Medulla oblongata (tissue), 1 donor: ENCODE results near the gene TENM4.

Experiments used
- DNase-seq: peaks from one replicate; pipeline ENCODE4 v3.0.0-alpha.2; 2015; ENCODE audit errors: extremely low spot score

Gene TENM4

GRCh38 chr11:78820741-78821140 is 620.1 kb downstream of the TENM4 start:
- peak; percentile 41 for DNase-seq

- no peak for DNase-seq
Measured at GRCh38 chr11:78818201-78818600, 622.6 kb downstream of the TENM4 start.

GRCh38 chr11:78815831-78816230 is 625.0 kb downstream of the TENM4 start:
- no peak for DNase-seq

- no peak for DNase-seq
Measured at GRCh38 chr11:78812513-78813293, 628.1 kb downstream of the TENM4 start.

- DNase-seq, result peak; percentile 31
Measured at GRCh38 chr11:78810559-78811009, 630.2 kb downstream of the TENM4 start.

DNA sequence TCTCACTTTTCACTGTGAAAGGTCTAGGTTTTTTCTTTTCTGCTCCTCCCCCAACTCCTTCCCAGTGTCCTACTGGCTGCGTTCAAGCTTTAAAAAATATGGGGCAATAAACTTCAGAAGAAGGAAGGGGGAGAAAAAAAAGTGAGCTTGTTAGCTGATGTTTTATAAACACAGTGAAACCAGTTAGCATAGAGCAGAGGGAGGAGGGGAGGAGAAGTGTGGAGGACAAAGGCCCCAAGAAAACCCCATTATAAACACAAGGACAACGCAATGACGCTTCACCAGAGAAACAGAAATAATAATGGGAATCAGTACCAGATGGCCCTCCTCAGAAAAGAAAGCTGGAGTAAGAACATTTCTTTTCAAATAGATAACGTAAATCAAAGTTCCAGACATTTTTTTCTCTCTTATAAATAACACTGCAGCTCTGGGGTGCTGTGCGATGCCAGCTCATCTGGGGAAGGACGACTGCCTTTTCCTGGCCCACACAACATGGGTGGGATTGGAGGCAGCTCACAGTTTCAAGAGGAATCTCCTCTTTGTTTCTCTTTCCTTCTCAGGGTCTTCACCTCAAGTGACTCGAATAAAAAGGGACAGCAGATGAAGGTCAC is 630.8 kb downstream of the TENM4 start:
- DNase-seq, result peak; percentile 38

GRCh38 chr11:78808923-78809322 is 631.9 kb downstream of the TENM4 start:
- DNase-seq, result no peak

DNA sequence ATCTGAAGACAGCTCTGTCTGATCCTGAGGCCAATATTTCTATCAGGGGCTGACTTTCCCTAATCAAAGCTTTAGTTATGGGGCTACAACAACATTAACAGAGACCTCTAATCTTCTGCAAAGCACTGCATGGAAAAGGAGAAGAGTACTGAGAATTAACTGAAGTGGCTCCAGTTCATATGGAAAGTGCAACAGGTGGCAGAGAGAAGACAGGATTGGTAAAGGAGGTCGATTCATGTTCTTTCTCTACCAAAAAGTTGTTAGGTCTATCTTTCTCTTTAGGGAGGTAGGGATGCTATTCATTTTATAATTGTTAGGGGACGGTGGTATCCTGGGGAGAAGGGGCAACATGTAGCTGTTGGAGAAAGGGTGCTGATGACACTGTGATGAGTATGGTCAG is 633.5 kb downstream of the TENM4 start:
- DNase-seq, result no peak

- no peak for DNase-seq
Measured at GRCh38 chr11:78806214-78807004, 634.4 kb downstream of the TENM4 start.

DNA sequence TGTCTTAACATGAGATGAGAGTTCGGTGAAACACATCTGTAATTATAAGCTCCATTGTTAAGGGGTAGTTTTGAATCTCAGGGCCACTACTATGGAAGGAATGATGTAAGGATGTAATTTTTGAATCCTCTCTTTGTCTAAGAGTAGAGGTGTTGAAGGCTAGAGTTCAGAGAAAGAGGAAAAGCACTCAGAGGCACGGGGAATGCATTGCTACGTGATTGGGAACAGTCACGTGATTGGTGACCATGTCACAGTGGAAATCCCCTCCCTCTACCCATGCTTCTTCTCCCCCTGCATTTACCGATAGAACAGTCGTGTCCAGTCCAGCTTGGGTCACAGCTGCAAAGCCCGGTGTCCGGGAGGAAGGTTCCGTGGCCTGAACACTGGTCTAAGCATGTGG is 635.8 kb downstream of the TENM4 start:
- DNase-seq, result no peak

DNA sequence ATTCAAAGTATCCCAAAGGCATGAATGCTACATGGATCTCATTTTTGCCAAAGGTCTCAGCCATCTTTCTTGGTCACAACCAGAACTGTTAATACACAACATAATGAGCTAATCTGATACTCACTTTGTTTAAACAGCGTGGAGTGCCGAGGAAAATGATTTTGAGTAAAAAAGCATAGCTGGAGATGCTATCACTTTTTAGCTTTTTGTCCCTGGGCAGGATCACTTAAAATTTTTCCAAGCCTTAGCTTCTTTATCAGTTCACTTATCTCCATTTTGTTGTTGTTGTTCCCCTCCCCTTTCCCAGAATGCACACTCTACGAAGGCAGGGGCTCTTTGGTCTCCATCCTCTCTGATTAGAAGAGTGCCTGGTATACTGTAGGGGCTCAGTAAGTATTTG is 636.8 kb downstream of the TENM4 start:
- no peak for DNase-seq

DNA sequence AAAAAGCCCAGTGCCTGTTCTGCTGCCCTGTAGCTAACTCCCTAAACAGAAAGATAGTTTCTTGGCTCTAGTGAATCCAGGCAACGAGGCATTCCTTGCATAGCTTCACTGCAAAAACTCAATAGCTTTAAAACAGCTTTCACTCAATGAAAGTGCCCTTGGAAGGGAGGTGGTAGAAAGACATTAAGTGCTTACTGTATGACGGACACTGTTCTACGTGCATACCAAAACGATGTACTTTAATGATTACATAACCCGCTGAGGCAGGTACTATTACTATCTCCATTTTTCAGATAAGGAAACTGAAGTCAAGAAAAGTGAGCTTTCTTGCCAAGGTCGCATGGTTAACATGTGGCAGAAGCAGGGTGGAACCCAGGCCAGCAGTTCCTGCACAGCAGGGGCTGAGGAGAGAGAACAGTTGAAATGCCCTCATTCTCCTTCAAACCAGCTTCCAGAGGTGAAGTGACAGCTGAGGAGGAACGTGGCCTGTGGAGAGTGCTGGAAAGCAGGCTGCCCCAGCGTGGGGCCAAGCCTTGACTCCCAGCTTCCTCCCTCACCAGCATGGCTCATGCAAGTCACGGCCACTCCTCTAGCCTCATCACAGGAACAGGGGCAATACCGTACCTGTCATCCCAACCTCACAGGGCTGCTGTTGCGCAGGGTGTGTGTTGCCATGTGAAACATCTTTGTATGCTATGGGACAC is 638.6 kb downstream of the TENM4 start:
- peak; percentile 27 for DNase-seq

- DNase-seq, result peak; percentile 74
Measured at GRCh38 chr11:78801161-78801884, 639.5 kb downstream of the TENM4 start.

DNA sequence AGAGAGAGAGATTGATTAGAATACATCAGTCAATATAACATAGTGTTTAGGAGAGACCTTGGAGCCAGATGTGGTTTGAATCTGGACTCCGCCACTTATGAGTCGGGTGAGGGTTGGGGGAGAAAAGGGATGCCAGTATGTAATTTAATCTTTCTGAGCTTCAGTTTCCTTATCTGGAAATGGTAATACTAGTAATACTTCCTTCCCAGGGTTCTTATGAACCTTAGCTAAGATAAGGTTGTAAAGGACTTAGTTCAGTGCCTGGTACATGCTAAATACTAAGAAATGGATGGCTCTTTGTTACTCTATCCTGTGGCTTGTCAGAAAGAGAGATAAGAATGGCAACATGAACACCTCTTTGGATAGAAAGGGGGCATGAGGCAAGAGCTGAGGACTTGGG is 640.1 kb downstream of the TENM4 start:
- DNase-seq, result no peak

DNA sequence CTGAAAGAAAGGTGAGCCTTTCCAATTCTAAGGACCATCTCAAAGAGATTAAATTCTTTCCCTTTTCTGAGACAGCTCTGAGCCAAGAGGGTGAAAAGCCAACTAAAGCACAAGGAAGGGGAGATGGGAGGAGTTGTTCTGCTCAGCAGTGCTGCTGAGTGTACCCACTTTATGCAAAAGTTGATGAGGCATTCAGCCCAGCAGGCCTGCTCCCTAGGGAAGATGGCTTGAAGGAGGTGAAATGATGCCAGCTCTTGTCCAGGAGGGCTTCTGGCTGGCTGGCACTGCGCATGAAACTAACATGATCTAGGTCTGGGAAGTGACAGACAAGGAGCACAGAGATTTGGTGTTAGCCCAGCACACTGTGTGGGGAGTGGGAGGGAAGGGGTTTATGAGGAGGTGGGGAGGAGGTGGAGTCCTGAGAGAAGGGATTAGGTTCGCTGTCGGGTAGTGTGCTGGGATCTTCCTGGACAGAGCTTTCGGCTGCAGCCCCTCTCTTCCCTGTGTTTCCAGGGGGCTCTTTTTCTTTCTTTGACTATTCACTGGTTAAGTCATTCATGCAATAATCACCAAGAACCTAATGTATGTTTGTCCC is 640.6 kb downstream of the TENM4 start:
- no peak for DNase-seq

GRCh38 chr11:78798663-78799062 is 642.2 kb downstream of the TENM4 start:
- DNase-seq, result peak; percentile 91

- no peak for DNase-seq
Measured at GRCh38 chr11:78797559-78797958, 643.3 kb downstream of the TENM4 start.

DNA sequence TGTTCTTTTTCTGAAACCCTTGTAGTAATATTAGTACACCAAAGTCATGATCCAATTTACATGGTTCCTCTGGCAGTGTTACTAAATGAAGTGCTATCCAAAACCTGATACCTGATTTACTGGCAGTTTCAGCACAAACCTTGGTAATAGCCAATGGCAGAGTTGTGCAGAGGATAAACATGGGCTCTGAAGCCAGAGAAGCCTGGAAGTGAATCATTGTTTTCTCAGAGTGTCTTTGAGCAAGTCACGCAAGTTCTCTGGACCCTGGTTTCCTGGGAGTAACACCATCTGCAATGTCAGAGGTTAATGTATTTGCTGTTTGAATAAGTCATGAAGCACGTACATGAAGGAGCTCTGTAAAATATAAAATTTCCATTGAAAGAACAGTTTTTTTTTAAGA is 643.9 kb downstream of the TENM4 start:
- DNase-seq, result no peak

DNA sequence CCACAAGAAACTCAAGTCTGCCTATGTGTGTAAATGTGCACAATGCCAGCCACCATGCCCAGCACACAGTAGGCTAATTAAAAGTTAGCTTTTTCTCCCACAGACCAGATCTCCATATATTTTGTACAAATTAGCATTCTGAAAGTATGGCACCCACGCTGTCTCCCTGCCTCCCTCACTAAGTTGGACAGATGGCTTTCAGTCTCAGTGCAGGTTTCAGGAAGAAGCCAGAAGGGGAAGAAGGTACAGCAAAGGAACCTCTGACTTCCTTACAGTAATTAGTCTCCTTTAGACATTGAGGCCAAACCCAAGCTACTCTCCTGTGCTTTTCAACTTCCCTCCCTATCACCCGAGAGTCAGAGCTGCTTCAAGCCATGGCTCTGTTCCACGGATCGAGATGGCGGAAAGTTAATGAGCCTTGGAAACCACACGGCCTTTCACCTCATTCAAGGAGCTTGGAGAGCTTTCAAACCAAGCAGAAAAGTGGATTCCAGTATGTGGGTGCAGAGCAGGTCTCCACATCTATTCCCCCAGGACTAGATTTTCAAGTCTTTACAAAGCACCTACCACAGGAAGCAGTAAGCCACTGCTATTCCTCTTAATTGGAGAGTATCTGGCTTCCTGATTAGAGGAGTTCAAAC is 645.1 kb downstream of the TENM4 start:
- no peak for DNase-seq

DNA sequence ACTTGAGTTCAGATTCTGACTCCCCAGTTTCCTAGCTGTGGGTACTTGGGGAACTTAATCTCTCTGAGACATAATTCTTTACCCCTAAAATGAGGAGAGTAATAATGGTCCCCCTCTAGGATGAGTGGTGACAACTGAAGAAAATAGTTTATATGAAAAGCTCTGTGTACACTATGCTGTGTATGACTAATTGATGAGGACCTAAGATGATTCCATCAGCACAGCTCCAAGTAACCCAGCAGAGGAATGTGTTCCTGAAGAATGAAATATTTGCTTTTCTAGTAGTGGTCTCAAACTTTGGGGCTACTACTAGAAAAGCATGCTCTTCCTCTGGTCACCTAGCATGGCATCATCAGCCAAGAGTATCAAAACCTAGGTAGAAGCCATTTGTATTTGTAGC is 648.9 kb downstream of the TENM4 start:
- DNase-seq, result no peak
